Calu3 (cell line): Measurements from ENCODE around the gene UBR4. TPM values are rescaled to one million over a fixed set of nuclear protein-coding genes. Genes with fewer than 3 reads are reported as not detected.

Source experiments
- BruUV-seq: library from RNA; stranded (reverse); fragments of 400-500 nt; replicated peaks from 2 replicates; lab custom pipeline; 2021; lab: Mats Ljungman, UMichigan
- CTCF ChIA-PET: fragments of 300-600 bp; sonication (Branson Sonifier 250); formaldehyde crosslinking; loops from one replicate; lab custom pipeline; 2022; ENCODE audit warnings: antibody characterized with exemption; lab: Charles Lee
- DNase-seq: peaks from one replicate; pipeline ENCODE4 v3.0.0; 2022
- H3K27ac Mint-ChIP-seq: one replicate; pipeline ENCODE4 v1.8.0; 2022; ENCODE audit warnings: mixed read lengths; ENCODE audit not compliant: unreplicated experiment
- H3K27me3 Mint-ChIP-seq: one replicate; pipeline ENCODE4 v1.8.0; 2022; ENCODE audit warnings: mixed read lengths; ENCODE audit not compliant: unreplicated experiment
- H3K36me3 Mint-ChIP-seq: one replicate; pipeline ENCODE4 v1.8.0; 2022; ENCODE audit warnings: mild to moderate bottlenecking, moderate library complexity, mixed read lengths; ENCODE audit not compliant: insufficient read depth, unreplicated experiment
- H3K4me1 Mint-ChIP-seq: one replicate; pipeline ENCODE4 v1.8.0; 2022; ENCODE audit warnings: mild to moderate bottlenecking, low read depth, mixed read lengths; ENCODE audit not compliant: unreplicated experiment
- H3K4me3 Mint-ChIP-seq: one replicate; pipeline ENCODE4 v1.8.0; 2022; ENCODE audit warnings: mild to moderate bottlenecking, low read depth, moderate library complexity, mixed read lengths; ENCODE audit not compliant: unreplicated experiment
- H3K9me3 Mint-ChIP-seq: one replicate; pipeline ENCODE4 v1.8.0; 2022; ENCODE audit warnings: low read depth, mixed read lengths; ENCODE audit not compliant: unreplicated experiment
- intact Hi-C: fragments of 100-400 bp; cut with micrococcal nuclease; formaldehyde crosslinking; loops from one replicate; pipeline ENCODE4 v1.10.0; 2022; ENCODE audit not compliant: unreplicated experiment
- total RNA-seq: library from RNA; stranded (reverse); gene quantifications from 2 replicates; pipeline ENCODE4 v1.2.3, GENCODE V29; 2022
- TF ChIP-seq, protein P1 (sequence below): fragments of 200-600 bp; IDR thresholded peaks from one replicate; pipeline ENCODE4 v1.8.0; 2022; ENCODE audit warnings: antibody characterized with exemption; ENCODE audit not compliant: unreplicated experiment

UBR4 gene
- total RNA-seq, 1 experiment from 2014 or later, result 123 TPM

DNA sequence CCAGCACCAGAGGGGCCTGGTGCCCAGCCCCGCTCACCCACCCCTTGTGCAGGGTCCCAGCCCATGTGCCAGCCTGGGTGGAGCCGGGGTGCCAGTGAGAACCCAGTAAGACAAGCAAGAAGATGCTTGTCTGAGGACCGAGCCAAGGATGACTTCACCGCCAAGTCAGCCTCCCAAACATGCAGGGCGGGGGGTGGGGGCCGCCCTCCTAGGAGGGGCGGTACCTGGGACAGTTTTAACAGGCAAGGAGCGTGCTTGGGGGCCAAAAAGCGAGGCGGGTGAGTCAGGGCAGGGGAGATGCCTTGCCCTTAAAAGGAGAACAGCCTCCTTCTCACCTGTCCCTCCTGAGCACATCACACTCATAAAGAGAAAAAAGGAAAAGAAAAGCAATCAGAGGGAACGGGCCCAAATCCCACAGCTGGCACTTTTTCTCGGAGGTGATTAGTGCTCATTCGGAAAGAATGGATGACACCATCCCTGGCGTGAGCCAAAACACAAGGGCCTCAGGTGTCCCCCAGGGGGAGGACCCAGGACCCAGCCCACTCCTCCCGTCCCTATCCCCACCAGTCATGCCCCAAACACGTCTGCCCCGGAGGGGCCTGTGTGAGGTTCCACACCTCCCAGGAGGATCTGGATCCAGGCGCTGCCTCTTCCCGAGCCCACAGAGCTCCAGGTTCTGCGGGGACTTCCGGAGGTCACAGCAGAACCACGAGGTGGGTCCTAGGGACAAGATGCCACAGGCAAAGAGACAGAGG is 176.0 kb downstream of the UBR4 start:
- H3K27ac Mint-ChIP-seq, result no peak overlapping the region
- no peak for DNase-seq
- H3K9me3 Mint-ChIP-seq, result no peaks in the 10 kb centered on the region
- CTCF ChIA-PET, result no interaction called here
- BruUV-seq, result no TSS peak
- no peak overlapping the region for H3K4me3 Mint-ChIP-seq
- TF ChIP-seq, protein P1, sequence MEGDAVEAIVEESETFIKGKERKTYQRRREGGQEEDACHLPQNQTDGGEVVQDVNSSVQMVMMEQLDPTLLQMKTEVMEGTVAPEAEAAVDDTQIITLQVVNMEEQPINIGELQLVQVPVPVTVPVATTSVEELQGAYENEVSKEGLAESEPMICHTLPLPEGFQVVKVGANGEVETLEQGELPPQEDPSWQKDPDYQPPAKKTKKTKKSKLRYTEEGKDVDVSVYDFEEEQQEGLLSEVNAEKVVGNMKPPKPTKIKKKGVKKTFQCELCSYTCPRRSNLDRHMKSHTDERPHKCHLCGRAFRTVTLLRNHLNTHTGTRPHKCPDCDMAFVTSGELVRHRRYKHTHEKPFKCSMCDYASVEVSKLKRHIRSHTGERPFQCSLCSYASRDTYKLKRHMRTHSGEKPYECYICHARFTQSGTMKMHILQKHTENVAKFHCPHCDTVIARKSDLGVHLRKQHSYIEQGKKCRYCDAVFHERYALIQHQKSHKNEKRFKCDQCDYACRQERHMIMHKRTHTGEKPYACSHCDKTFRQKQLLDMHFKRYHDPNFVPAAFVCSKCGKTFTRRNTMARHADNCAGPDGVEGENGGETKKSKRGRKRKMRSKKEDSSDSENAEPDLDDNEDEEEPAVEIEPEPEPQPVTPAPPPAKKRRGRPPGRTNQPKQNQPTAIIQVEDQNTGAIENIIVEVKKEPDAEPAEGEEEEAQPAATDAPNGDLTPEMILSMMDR, result no peak
- intact Hi-C loops, result no loop called here
- peaks cover 6% of the 10 kb centered on the region for H3K36me3 Mint-ChIP-seq
- no peaks in the 10 kb centered on the region for H3K4me1 Mint-ChIP-seq
- H3K27me3 Mint-ChIP-seq, result no peaks in the 10 kb centered on the region

DNA sequence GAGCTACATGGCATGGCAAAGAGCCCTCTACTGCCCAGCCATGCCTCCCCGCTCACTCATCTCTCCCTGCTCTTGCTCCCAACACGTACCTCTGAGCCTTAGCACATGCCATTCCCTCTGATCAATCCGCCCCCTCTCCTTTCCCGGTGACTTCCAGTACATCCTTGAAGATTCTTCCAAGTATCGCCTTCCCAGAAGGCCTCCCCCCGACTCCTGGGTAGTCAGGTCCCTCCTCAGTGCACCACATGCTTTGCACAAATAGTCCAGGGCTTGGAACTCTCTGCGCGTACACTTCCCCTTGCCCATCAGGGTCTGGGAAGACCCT is 176.6 kb downstream of the UBR4 start:
- TF ChIP-seq, protein P1, result no peak
- Mint-ChIP-seq H3K4me1 (no peaks in the 10 kb centered on the region), H3K27ac (no peak overlapping the region), H3K27me3 (no peaks in the 10 kb centered on the region), H3K36me3 (peaks cover 6% of the 10 kb centered on the region), H3K9me3 (no peaks in the 10 kb centered on the region), H3K4me3 (no peak overlapping the region)
- CTCF ChIA-PET, result no interaction called here
- BruUV-seq, result no TSS peak
- no peak for DNase-seq
- intact Hi-C loops, result no loop called here

DNA sequence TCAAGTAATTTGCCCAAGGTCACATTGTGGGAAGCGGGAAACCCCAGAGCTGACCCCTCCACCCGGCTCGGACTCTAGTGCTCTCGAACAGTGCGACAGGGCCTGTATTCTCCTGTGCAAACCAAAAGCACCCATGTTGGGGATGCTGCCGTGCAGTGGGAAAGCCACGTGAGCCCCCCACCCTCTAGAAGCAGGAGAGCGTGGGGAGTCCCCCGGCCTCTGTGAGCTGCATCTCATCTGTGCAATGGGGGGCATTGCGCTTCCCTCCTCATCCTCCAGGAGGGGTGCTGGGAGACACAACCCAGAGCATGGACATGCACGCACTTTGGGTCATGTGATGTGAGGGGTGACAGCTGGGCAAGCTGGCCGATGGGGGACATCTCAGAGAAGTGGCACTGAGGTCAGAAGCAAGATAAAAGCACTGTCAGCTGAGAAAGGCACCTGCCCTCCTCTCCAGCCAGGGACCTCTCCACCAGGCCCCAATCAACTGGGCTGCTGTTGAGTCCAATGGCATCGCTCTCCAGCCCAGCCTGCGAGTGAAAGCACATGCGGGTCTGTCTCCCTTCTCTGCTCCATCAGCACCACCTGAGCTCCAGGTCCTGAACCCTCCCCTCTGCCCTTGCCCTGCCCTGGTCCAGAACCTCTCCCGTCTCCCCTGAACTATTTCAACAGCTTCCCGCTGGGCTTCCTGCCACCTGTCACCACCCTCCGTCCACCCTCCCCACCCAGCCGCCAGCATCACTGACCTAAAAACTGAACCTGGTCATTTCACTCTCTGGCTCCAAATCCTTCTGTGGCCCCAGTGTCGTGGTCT is 177.2 kb downstream of the UBR4 start:
- TF ChIP-seq, protein P1, result no peak
- intact Hi-C loops, result no loop called here
- CTCF ChIA-PET, result no interaction called here
- no peak overlapping the region for H3K4me3 Mint-ChIP-seq
- no peak for DNase-seq
- H3K27me3 Mint-ChIP-seq, result no peaks in the 10 kb centered on the region
- no TSS peak for BruUV-seq
- no peaks in the 10 kb centered on the region for H3K9me3 Mint-ChIP-seq
- no peak overlapping the region for H3K27ac Mint-ChIP-seq
- peaks cover 6% of the 10 kb centered on the region for H3K36me3 Mint-ChIP-seq
- H3K4me1 Mint-ChIP-seq, result no peaks in the 10 kb centered on the region

DNA sequence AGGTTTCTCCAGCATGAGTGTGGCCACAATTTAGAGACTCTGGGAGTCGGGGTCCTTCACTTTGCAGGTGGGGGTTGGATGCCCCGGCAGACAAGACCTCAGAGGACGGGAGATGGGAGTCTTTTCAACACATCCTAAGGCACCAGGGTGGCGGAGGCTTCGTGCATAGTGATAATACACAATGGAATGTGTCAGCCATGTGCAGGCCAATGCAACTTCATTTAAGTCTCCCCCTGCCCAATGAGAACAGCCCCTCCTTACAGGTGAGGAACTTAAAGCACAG is 177.7 kb downstream of the UBR4 start:
- Mint-ChIP-seq H3K4me1 (no peaks in the 10 kb centered on the region), H3K27me3 (no peaks in the 10 kb centered on the region), H3K36me3 (peaks cover 6% of the 10 kb centered on the region), H3K4me3 (no peak overlapping the region), H3K9me3 (no peaks in the 10 kb centered on the region), H3K27ac (no peak overlapping the region)
- TF ChIP-seq, protein P1, result no peak
- intact Hi-C loops, result no loop called here
- CTCF ChIA-PET, result no interaction called here
- DNase-seq, result no peak
- BruUV-seq, result no TSS peak
